Stimulated activated CD8-positive, alpha-beta memory T cell treated with anti-CD3 and anti-CD28 coated beads, Interleukin-7, amount 100 ng/mL, for 48 hours (primary cell): ENCODE data around the gene HSDL1.

Source experiments
- DNase-seq, 2 donors: peaks; one replicate each; pipeline ENCODE4 v3.0.0-alpha.2; 2020; ENCODE audit warnings: low read depth in 1 of 2; ENCODE audit errors: extremely low read depth in 1 of 2

Gene HSDL1

GRCh38 chr16:84110527-84110926 is 34.5 kb downstream of the HSDL1 start:
- no peak for DNase-seq

- DNase-seq = no peak
Measured at GRCh38 chr16:84109598-84110335, 35.2 kb downstream of the HSDL1 start.

- no peak for DNase-seq
Measured at GRCh38 chr16:84107921-84108320, 37.1 kb downstream of the HSDL1 start.

- no peak for DNase-seq
Measured at GRCh38 chr16:84105948-84106740, 38.8 kb downstream of the HSDL1 start.

GRCh38 chr16:84105301-84105815 is 39.6 kb downstream of the HSDL1 start:
- no peak for DNase-seq

- no peak for DNase-seq
Measured at GRCh38 chr16:84104231-84104630, 40.7 kb downstream of the HSDL1 start.

- no peak for DNase-seq
Measured at GRCh38 chr16:84103678-84104077, 41.3 kb downstream of the HSDL1 start.

GRCh38 chr16:84098939-84099338 is 46.0 kb downstream of the HSDL1 start:
- DNase-seq = no peak

- DNase-seq = no peak
Measured at GRCh38 chr16:84096447-84097005, 48.5 kb downstream of the HSDL1 start.

- DNase-seq = no peak
Measured at GRCh38 chr16:84095466-84095865, 49.5 kb downstream of the HSDL1 start.

- DNase-seq = no peak
Measured at GRCh38 chr16:84093879-84094270, 51.1 kb downstream of the HSDL1 start.

- DNase-seq = no peak
Measured at GRCh38 chr16:84093120-84093878, 51.7 kb downstream of the HSDL1 start.

GRCh38 chr16:84091460-84091859 is 53.5 kb downstream of the HSDL1 start:
- no peak for DNase-seq

- DNase-seq = no peak
Measured at GRCh38 chr16:84090211-84090610, 54.8 kb downstream of the HSDL1 start.

- peak; percentile 42 to 57 for DNase-seq
Measured at GRCh38 chr16:84088695-84089395, 56.1 kb downstream of the HSDL1 start.

GRCh38 chr16:84087466-84088151 is 57.4 kb downstream of the HSDL1 start:
- DNase-seq = no peak

GRCh38 chr16:84087001-84087400 is 58.0 kb downstream of the HSDL1 start:
- DNase-seq = no peak

GRCh38 chr16:84086341-84086740 is 58.6 kb downstream of the HSDL1 start:
- DNase-seq = no peak

GRCh38 chr16:84085773-84086172 is 59.2 kb downstream of the HSDL1 start:
- DNase-seq = no peak

- DNase-seq = no peak
Measured at GRCh38 chr16:84085271-84085667, 59.7 kb downstream of the HSDL1 start.
